AML-193 (cell line): ENCODE measurements around the gene KCNJ15.
"Not testable (repeated sequence)": the region's sequence is repeated elsewhere in the genome, so short reads cannot be mapped to it uniquely, and the experiment has no call there.

Experiments
- DNase-seq, 2 experiments: peaks; one replicate each; lab custom pipeline; 2025; lab: John Stamatoyannopoulos, UW

The KCNJ15 gene

GRCh38 chr21:38244885-38245869 is 11.6 kb upstream of the KCNJ15 start:
- no peak for DNase-seq

GRCh38 chr21:38246511-38246910 is 10.3 kb upstream of the KCNJ15 start:
- peak in 1 of 2 experiments; percentile 11 for DNase-seq

GRCh38 chr21:38247054-38247453 is 9.7 kb upstream of the KCNJ15 start:
- not testable (repeated sequence) for DNase-seq

- DNase-seq: no peak
Measured at GRCh38 chr21:38247738-38248510, 8.9 kb upstream of the KCNJ15 start.

GRCh38 chr21:38249256-38249655 is 7.5 kb upstream of the KCNJ15 start:
- no peak for DNase-seq

GRCh38 chr21:38249696-38250278 is 7.0 kb upstream of the KCNJ15 start:
- no peak for DNase-seq

GRCh38 chr21:38250991-38251418 is 5.8 kb upstream of the KCNJ15 start:
- DNase-seq: no peak

- DNase-seq: no peak
Measured at GRCh38 chr21:38254970-38255369, 1.8 kb upstream of the KCNJ15 start.

GRCh38 chr21:38255571-38256117 is 1.1 kb upstream of the KCNJ15 start:
- DNase-seq: no peak

GRCh38 chr21:38257667-38258066 is 876 bp downstream of the KCNJ15 start:
- DNase-seq: peak; percentile 21 to 58

GRCh38 chr21:38258521-38259485 is 2.0 kb downstream of the KCNJ15 start:
- DNase-seq: no peak

GRCh38 chr21:38259665-38260064 is 2.9 kb downstream of the KCNJ15 start:
- no peak for DNase-seq

- no peak for DNase-seq
Measured at GRCh38 chr21:38260426-38260825, 3.6 kb downstream of the KCNJ15 start.

GRCh38 chr21:38261851-38262250 is 5.1 kb downstream of the KCNJ15 start:
- DNase-seq: no peak

GRCh38 chr21:38263493-38263892 is 6.7 kb downstream of the KCNJ15 start:
- DNase-seq: no peak

GRCh38 chr21:38264571-38264970 is 7.8 kb downstream of the KCNJ15 start:
- DNase-seq: no peak

GRCh38 chr21:38265166-38265565 is 8.4 kb downstream of the KCNJ15 start:
- DNase-seq: no peak

- DNase-seq: no peak
Measured at GRCh38 chr21:38266732-38267131, 9.9 kb downstream of the KCNJ15 start.

GRCh38 chr21:38267136-38267755 is 10.5 kb downstream of the KCNJ15 start:
- no peak for DNase-seq
